Putamen (tissue), 1 donor: ENCODE measurements around the gene ZNF107.
"Not testable (repeated sequence)": the region's sequence is repeated elsewhere in the genome, so short reads cannot be mapped to it uniquely, and the experiment has no call there.

Experiments used
- DNase-seq: peaks from one replicate; pipeline ENCODE4 v3.0.0-alpha.2; 2016; ENCODE audit warnings: low spot score

Gene ZNF107

DNA sequence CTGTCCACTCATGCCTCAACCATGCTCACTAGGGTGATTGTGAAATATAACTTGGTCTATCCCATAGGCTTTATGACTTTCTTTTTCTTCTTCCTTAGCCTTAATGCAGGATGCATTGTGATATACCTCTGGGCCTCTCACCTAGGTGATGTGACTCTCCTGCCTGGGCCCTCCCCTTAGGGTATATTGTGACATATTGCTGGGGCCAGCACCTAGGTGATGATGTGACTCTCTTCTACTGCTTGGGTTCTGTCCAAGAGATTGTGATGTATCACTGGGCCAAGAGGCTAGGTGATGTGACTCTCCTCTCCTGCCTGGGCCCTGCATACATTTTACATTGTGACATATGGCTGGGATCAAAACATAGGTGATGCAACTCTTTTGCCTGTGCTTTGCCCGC is 14.7 kb upstream of the ZNF107 start:
- DNase-seq: no peak

DNA sequence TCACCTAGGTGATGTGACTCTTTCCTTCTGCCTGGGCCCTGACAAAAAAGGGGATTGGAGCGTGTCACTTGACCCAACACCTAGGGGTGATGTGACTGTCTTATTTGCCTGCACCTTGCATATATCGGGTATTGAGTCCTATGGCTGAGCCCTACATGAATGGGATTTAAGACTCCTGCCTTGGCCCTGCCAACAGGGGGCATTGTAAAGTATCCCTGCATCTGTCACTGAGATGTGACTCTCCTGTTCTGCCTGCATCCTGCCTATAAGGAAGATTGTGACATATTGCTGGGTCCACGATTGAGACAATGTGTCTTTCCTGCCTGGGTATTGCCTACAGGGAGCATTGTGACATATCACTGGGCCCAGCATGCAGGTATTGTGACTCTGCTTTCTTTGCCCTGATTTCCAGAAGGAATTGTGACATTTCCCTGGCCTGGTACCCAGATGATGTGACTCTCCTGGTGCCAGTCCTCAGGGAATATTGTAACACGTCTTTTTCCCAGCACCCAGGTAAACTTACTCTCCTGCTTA is 14.2 kb upstream of the ZNF107 start:
- DNase-seq: no peak

DNA sequence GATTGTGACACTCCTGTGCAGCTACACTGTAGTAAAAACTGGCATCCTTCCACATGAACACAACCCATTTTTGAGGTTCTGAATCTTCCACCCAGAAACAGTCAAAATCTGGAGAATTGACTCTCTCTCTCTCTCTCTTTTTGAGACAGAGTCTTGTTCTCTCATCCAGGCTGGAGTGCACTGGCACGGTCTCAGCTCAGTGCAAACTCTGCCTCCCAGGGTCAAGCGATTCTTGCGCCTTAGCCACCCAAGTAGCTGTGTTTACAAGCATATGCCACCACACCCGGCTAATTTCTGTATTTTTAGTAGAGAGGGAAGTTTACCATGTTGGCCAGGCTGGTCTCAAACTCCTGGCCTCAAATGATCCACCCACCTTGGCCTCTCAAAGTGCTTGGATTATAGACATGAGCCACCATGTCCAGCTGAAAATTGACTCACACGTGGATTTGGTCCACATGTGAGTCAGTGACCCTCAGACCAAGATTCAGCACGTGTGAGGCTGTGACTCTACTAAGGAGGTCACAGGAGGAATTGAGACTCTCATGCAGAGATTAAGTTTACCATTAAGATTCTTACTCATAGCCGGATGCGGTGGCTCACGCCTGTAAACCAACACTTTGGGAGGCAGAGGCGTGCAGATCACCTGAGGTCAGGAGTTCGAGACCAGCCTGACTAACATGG is 12.1 kb upstream of the ZNF107 start:
- DNase-seq: no peak

DNA sequence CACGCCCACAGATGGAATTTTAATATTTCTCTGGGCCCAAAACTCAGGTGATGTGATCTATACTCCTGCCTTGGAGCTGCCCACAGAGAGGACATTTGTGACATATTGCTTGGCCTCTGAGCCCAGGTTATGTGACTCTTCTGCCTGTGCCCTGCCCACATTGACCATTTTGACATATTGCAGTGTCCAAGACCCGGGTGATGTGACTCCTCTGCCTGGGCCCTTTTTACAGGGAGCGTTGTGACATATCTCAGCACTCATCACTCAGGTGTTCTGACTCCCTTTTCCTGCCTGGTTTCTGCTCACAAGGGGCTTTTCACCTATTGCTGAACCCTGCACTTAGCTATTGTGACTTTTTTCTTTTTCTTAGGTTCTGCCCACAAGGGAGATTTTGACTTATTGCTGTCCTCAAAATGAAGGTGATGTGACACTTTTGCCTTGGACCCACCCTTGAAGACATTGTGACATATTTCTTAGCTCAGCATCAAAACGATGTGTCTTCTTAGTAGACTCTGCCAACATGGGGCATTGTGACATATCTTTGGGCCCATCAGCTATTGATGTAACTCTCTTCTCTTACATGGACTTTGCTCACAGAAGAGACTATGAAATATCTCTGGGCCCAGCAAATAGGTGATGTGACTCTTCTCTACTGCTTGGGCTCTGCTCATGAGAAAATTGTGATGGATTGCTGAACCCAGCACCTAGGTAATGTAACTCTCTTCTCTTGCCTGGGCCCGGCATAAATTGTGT is 11.0 kb upstream of the ZNF107 start:
- DNase-seq: no peak

DNA sequence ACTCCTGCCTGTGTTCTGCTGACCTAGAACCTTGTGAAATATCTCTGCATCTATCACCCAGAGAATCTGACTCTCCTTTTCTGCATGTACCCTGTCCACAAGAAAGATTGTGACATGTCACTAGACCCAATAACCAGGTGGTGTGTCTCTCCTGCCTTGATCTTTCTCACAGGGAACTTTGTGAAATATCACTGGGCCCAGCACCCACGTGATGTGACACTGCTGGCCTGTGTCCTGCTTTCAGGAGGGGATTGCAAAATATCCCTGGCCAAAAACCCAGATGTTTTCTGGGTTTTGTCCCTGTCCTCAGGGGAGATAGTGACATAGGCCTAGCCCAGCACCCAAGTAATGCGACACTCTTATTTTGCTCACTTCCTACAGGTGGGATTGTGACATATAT is 10.1 kb upstream of the ZNF107 start:
- no peak for DNase-seq

DNA sequence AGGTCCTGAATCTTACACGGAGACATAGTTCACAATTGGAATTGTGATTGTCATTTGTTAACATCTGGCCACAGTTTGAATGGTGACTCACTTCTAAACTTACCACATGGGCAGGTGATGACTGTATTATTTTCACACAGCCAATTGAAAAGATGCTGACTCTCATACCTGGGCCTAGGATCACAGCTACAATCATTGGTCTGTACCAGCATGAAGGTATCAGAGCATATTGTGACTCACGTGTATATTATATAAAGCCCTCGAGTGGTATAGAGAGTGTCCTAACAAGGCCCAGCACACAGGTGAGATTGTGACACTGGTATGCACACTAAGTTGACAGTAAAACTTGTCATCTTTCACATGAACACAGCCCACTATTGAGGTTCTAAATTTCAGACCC is 9.4 kb upstream of the ZNF107 start:
- no peak for DNase-seq

DNA sequence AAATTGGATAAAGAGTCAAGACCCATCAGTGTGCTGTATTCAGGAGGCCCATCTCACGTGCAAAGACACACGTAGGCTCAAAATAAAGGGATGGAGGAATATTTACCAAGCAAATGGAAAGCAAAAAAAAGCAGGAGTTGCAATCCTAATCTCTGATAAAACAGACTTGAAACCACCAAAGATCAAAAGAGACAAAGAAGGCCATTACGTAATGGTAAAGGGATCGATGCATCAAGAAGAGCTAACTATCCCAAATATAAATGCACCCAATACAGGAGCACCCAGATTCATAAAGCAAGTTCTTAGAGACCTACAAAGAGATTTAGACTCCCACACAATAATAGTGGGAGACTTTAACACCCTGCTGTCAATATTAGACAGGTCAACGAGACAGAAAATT is 3.8 kb upstream of the ZNF107 start:
- DNase-seq: not testable (repeated sequence)

DNA sequence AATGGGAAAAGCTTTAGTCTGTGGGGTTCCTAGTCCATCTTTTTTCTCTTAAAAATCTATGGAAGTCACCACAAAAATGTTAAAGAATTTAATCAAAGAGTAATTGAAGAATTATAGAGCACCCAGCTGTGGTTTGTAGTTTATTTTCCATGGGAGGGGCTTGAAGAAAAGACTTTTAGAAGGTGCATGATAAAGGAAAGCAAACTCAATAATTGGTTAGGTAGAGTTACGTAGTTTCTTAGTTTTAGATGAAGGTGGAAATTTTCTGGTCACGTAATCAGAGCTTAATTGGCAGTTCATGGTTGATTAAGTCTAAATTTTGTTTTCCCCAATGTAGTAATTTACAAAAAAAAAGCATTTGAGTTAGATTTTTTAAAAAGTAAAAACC is 724 bp downstream of the ZNF107 start:
- no peak for DNase-seq

DNA sequence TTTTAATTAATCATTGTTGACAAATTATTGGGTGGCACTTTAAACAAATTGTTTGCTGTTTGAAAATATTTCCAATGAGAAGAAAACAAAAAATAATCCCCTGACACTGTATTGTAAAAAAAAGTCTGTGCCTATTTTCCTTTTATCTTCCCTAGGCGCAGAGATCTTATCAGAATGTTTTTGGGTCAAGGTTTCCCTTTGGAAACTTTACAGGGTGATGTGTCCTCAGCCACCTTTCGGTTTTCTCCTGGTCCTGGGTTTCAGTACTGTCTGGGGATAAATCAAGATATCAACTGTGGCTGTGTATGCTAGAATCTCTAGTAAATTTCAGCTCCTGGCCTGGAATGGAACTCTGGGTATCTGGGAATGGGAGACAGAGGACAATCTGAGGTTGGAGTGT is 1.4 kb downstream of the ZNF107 start:
- DNase-seq: no peak

DNA sequence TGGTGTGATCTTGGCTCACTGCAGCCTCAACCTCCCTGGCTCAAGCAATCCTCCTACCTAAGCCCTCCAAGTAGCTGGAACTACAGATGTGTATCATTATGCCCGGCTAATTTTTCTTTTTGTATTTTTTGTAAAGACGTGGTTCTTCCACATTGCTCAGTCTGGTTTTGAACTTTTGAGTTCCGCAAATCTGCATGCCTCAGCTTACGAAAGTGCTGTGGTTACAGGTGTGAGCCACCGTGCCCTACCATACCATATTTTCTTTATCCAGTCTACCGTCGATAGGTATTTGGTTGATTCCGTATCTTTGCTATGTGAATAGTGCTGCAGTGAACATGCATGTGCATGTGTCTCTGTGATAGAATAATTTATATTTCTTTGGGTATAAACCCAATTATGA is 6.5 kb downstream of the ZNF107 start:
- DNase-seq: no peak

DNA sequence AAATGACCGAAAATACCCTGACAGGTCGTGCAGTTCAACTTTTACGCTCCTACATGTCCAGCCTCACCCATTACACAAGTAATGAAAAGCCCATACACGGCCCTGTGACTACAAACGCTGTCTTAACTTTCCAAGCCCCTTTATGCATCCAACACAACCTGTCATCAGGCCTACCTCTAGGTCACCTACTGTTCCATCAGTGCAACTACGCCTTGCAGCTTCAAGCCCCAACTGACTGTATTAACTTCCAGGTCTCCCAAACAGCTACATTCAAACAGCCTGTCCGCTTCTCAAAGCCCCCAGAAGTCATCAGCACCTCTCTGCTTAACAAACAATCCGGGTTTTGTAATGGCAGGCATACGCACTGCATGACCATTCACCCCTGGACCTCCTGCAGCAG is 19.2 kb downstream of the ZNF107 start:
- no peak for DNase-seq

DNA sequence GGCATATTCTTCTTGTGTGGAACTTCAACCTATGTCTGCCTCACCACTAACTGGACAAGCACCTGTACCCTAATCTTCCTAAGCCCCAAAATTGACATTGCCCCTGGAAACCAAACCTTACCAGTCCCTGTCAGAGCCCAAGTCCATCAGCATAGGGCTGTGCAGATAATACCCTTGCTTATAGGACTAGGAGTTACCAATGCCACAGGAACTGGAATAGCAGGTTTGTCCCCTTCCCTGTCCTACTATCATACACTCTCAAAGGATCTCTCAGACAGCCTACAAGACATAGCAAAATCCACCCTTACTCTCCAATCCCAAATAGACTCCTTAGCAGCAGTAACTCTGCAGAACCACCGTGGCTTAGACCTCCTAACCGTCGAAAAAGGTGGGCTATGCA is 19.8 kb downstream of the ZNF107 start:
- DNase-seq: no peak

DNA sequence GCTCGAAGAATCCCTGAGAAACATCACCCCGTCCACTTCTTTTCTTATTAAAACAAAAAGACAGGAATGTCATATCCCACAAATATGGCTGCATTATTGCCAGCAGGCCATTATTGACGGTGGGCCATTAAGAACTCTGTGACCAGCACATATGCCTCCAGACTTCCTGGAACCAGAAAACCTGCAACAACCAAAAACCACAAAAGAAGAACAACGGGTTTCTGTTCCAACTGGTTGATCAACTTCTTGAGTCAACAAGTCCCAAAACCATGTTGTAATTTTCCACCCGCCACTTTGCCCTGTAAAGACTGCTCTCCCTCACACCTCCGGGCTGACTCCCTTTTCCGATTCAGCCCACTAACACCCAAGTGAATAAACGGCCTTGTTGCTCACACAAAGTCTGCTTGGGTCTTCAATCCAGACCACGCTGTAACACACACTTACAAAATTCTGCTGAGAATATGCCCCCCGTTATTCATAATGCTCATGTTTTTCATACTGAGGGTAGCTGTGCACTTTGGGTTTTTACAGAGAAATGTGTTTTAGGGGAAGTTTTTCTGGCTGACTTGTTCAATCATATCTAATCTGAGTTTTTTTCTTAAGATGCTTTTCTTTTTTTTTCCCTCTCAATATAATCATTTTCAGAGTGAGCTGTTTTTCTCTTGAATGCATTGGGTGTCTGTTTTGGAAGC is 20.7 kb downstream of the ZNF107 start:
- no peak for DNase-seq

DNA sequence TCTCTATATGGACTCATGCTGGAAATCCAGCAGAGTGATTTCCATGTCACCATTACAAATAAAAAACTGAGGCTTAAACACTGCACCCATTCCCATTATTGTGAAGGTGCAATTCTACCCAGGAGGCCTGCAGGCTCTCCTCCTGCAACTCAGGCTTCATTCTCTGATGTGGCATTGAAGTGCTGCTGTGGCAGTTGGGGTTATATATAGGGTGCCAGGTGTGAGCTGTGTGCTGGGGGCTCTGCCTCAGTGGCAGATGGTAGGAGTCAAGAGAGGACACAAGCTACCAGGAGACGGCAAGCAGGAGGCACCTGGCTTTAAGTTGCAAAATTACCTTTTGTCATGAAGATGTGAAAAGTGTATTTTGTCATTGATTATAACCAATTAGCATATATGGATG is 21.3 kb downstream of the ZNF107 start:
- DNase-seq: no peak

DNA sequence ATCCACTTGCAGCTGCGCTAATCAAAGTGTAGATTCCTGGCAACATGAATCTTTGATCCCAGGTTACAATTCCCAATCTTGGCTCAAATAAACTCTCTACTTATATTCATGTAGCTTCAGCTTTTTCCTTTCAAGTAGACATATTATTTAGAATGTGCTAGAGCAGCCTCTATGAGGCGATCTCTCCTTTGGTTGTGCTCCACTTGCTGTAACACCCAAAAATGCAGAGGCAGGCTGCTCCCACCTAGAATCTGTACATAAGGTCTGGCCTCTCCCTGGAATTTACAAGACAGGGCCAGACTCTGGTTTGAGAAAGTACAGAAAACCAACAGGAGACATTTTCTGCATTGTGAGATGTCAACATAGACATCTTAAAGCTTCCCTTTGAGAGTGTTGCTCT is 23.1 kb downstream of the ZNF107 start:
- DNase-seq: no peak

DNA sequence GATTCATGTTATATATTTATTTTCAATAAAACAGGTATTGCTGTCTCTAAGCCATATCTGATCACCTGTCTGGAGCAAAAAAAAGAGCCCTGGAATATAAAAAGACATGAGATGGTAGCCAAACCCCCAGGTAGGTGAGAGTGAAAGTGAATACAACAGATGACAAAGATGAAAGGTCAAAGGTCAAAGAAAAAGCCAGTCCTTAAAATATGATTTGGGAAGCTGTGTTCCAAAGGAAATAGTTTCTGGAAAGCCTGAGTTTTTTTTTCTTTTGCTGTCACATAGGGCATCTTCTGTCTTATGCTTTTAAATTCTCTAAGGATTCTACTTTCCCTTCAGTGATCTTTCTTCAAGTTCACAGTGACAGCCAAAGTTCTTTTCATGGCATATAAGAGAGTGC is 25.9 kb downstream of the ZNF107 start:
- no peak for DNase-seq

DNA sequence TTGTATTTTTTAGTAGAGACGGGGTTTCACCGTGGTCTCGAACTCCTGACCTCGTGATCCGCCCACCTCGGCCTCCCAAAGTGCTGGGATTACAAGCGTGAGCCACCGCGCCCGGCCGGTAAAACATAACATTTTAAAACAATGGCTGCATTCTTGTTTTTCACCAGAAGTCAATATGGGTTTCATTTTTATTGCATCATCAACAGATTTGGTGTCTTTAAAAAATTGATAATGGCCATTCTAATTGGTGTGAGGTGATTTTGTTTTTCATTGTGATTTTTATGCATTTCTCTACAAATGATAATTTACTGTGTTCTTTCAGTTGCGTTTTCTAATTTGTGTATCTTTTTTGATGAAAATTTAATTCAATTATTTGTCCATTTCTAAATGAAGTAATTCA is 31.9 kb downstream of the ZNF107 start:
- DNase-seq: not testable (repeated sequence)

DNA sequence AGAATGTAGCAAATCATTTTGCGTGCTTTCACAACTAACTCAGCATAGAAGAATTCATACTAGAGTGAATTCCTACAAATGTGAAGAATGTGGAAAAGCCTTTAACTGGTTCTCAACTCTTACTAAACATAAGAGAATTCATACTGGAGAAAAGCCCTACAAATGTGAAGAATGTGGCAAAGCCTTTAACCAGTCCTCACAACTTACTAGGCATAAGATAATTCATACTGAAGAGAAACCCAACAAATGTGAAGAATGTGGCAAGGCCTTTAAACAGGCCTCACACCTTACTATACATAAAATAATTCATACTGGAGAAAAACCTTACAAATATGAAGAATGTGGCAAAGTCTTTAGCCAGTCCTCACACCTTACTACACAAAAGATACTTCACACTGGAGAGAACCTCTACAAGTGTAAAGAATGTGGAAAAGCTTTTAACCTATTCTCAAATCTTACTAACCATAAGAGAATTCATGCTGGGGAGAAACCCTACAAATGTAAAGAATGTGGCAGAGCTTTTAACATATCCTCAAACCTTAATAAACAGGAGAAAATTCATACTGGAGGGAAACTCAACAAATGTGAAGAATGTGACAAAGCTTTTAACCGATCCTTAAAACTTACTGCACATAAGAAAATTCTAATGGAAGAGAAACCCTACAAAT is 40.8 kb downstream of the ZNF107 start:
- no peak for DNase-seq

DNA sequence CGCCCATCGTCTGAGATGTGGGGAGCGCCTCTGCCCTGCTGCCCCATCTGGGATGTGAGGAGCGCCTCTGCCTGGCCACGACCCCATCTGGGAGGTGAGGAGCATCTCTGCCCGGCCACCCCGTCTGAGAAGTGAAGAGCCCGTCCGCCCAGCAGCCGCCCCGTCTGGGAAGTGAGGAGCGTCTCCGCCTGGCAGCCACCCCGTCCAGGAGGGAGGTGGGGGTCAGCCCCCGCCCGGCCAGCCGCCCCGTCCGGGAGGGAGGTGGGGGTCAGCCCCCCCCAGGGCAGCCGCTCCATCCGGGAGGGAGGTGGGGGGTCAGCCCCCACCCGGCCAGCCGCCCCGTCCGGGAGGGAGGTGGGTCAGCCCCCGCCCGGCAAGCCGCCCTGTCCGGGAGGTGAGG is 52.0 kb downstream of the ZNF107 start:
- not testable (repeated sequence) for DNase-seq

DNA sequence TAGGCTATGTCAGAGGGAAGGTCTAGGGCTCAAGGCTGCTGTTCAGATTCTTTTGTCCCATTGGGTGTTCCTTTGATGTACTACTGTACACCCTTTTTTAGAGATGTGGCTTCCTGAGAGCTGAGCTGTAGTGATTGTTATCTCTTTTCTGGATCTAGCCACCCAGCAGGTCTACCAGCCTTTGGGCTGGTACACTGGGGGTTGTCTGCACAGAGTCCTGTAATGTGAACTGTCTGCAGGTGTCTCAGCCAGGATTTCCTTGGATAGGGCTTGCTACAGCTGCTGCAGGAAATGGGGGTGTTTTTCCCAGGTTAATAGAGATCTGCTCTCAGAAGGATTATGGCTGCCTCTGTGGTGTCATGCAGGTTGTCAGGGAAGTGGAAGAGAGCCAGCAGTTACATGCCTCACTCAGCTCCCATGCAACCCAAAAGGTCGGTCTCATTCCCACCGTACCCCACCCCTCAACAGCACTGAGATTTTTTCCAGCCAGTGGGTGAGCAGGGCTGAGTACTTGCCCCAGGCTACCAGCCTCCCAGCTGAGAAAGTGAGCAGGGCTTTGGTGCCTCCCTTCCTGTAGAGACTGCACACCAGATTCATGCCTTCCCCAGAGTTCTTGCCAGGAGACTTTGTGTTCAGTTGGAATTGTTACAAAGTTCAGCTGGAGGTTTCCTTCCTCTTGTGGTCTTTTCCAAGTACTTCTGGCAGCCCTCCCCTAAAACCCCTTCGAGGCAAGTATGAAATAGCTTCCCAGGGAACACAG is 63.3 kb downstream of the ZNF107 start:
- DNase-seq: no peak

DNA sequence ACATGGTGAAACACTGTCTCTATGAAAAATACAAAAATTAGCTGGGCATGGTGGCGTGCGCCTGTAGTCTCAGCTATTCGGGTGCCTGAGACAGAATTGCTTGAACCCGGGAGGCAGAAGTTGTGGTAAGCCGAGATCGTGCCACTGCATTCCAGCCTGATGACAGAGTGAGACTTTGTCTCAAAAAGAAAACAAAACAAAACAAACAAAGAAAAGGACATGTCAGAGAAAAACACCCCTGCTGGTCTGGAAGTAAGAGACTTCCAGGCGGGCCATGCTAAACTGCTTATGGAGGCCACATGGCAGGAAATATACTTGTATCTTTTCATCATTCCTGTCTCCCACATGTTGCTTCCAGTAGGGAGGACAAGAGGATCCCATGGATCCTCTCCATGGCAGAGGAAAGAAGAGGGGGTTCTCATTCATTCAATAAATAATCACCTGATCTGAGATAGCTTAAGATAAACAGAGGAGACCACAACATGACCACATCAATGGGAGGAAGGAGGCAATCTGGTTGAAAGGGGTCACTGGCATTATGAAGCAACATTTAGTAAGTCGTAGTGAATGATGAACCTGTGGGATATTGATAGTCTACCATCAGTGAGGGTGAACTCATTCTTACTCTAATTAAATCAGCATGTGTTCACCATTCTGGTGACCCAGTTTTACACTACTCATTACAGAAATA is 67.8 kb downstream of the ZNF107 start:
- no peak for DNase-seq
